Measurements from ENCODE around the gene THADA.

Gene THADA

DNA sequence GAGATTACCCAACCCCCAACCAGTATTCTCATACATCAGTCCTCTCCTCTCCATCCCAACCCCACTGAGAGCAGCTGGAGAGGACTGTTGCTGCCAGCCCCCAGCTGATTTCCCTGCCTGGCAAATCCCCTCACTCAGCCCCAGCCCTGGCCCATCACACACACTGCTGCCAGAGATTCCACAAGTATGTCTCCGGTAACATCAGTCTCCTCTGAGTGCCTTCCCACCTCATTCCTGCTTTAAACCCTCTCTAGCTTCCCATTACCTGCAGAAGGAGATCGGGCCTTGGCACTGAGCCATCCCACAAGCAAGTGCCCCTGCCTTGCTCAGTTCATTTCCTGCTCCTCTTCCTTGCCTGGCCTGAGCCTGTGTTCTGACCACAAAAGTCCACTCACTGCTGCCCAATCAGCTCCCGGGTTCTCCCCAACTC, 318.9 kb downstream of the THADA start:
- TF ChIP-seq FOXP2 (optimal IDR thresholded peaks at IDR 0.05; ENCODE audit: borderline replicate concordance, extremely low read depth, extremely low read length, insufficient read depth) (no peak), POLR2AphosphoS5 (IDR thresholded peaks at IDR 0.05; ENCODE audit: low read depth, low read length) (no peak), SIN3A (IDR thresholded peaks at IDR 0.05; ENCODE audit: borderline replicate concordance, insufficient read depth, low read length) (no peak), TAF1 (IDR thresholded peaks at IDR 0.05; ENCODE audit: borderline replicate concordance, insufficient read depth, low read length) (no peak)
- TF ChIP-seq, protein P1, sequence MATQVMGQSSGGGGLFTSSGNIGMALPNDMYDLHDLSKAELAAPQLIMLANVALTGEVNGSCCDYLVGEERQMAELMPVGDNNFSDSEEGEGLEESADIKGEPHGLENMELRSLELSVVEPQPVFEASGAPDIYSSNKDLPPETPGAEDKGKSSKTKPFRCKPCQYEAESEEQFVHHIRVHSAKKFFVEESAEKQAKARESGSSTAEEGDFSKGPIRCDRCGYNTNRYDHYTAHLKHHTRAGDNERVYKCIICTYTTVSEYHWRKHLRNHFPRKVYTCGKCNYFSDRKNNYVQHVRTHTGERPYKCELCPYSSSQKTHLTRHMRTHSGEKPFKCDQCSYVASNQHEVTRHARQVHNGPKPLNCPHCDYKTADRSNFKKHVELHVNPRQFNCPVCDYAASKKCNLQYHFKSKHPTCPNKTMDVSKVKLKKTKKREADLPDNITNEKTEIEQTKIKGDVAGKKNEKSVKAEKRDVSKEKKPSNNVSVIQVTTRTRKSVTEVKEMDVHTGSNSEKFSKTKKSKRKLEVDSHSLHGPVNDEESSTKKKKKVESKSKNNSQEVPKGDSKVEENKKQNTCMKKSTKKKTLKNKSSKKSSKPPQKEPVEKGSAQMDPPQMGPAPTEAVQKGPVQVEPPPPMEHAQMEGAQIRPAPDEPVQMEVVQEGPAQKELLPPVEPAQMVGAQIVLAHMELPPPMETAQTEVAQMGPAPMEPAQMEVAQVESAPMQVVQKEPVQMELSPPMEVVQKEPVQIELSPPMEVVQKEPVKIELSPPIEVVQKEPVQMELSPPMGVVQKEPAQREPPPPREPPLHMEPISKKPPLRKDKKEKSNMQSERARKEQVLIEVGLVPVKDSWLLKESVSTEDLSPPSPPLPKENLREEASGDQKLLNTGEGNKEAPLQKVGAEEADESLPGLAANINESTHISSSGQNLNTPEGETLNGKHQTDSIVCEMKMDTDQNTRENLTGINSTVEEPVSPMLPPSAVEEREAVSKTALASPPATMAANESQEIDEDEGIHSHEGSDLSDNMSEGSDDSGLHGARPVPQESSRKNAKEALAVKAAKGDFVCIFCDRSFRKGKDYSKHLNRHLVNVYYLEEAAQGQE (IDR thresholded peaks at IDR 0.05; ENCODE audit: insufficient read depth in 1 of 2, low read depth in 2 of 2, low read length in 2 of 2) = no peak

DNA sequence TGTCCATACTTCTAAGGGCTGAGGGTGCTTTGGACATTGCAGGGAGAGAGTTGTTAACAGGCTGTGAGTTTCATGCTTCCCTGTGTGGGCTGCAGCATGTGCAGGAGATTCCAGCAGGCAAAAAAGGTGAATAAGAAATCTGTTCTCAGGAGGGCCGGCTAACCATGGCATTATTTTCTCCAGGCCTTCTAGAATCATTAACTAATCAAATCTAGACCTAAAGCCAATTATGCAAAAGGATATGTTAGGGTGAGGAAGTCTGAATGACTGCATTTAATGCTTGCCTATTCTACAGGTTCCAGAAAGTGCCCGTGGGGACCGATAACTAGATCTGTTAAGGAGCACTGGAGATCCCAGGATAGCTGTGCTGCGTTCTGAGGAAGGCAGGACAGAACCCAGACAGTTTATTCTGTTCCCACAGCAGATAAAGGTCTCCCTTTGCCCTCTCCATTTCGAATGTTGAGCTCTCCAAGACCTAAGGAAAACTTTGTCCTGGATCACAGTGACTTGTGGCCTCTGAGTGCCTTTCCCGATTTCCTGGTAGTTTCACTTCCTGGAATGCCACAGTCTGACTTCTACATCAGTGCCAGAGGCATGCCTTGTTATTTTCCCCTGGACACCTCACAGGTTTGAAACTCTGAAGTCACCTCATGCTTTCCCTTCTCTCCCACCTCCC, 319.4 kb downstream of the THADA start:
- TF ChIP-seq FOXP2 (optimal IDR thresholded peaks at IDR 0.05; ENCODE audit: borderline replicate concordance, extremely low read depth, extremely low read length, insufficient read depth) (no peak), TAF1 (IDR thresholded peaks at IDR 0.05; ENCODE audit: borderline replicate concordance, insufficient read depth, low read length) (no peak), SIN3A (IDR thresholded peaks at IDR 0.05; ENCODE audit: borderline replicate concordance, insufficient read depth, low read length) (no peak), POLR2AphosphoS5 (IDR thresholded peaks at IDR 0.05; ENCODE audit: low read depth, low read length) (no peak)
- TF ChIP-seq, protein P1 (IDR thresholded peaks at IDR 0.05; ENCODE audit: insufficient read depth in 1 of 2, low read depth in 2 of 2, low read length in 2 of 2) = no peak

DNA sequence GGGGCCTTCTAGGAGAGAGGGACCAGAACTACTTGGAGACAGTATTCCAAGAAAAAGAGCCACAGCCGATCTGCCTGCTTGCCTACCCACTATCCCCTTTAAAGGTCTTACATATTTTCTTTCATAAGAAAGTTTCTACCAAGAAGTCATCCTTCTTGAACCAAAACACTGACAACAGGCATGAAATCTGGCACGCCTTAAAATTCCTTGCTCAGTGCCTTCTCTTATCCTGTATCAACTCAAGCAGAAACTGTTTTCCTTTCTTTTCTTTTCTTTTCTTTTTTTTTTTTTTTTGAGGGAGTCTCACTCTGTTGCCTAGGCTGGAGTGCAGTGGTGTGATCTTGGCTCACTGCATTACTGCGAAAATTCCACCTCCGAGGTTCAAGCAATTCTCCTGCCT, 321.1 kb downstream of the THADA start:
- TF ChIP-seq, protein P1 (IDR thresholded peaks at IDR 0.05; ENCODE audit: insufficient read depth in 1 of 2, low read depth in 2 of 2, low read length in 2 of 2) = no peak
- TF ChIP-seq POLR2AphosphoS5 (IDR thresholded peaks at IDR 0.05; ENCODE audit: low read depth, low read length) = no peak
- TF ChIP-seq TAF1 (IDR thresholded peaks at IDR 0.05; ENCODE audit: borderline replicate concordance, insufficient read depth, low read length) = no peak
- TF ChIP-seq FOXP2 (optimal IDR thresholded peaks at IDR 0.05; ENCODE audit: borderline replicate concordance, extremely low read depth, extremely low read length, insufficient read depth) = no peak
- no peak for TF ChIP-seq SIN3A (IDR thresholded peaks at IDR 0.05; ENCODE audit: borderline replicate concordance, insufficient read depth, low read length)

DNA sequence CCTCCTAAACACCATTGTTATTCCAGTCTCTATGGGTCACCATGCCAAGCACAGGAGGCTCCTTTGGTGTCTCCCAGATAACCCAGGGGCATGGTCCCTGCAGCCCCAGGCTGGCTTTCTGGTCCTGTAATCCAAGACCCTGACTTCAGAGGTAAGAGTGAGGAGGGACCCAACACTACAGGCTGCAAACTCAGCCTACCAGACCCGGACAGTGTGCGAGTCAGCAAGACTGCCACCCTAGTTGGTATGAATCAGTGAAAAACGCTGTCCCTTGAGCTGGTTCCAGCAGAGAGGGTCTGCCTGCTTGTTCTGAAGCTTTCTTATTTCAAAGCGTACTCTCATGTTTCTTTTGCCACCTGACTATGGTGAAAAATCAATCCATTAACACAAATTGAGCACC, 321.8 kb downstream of the THADA start:
- TF ChIP-seq, protein P1 (IDR thresholded peaks at IDR 0.05; ENCODE audit: insufficient read depth in 1 of 2, low read depth in 2 of 2, low read length in 2 of 2) = no peak
- TF ChIP-seq TAF1 (IDR thresholded peaks at IDR 0.05; ENCODE audit: borderline replicate concordance, insufficient read depth, low read length) (no peak), FOXP2 (optimal IDR thresholded peaks at IDR 0.05; ENCODE audit: borderline replicate concordance, extremely low read depth, extremely low read length, insufficient read depth) (no peak), SIN3A (IDR thresholded peaks at IDR 0.05; ENCODE audit: borderline replicate concordance, insufficient read depth, low read length) (no peak), POLR2AphosphoS5 (IDR thresholded peaks at IDR 0.05; ENCODE audit: low read depth, low read length) (no peak)
